Measurements from ENCODE around the gene TSC2.
"Not testable (repeated sequence)": the region's sequence is repeated elsewhere in the genome, so short reads cannot be mapped to it uniquely, and the experiment has no call there.

DNA sequence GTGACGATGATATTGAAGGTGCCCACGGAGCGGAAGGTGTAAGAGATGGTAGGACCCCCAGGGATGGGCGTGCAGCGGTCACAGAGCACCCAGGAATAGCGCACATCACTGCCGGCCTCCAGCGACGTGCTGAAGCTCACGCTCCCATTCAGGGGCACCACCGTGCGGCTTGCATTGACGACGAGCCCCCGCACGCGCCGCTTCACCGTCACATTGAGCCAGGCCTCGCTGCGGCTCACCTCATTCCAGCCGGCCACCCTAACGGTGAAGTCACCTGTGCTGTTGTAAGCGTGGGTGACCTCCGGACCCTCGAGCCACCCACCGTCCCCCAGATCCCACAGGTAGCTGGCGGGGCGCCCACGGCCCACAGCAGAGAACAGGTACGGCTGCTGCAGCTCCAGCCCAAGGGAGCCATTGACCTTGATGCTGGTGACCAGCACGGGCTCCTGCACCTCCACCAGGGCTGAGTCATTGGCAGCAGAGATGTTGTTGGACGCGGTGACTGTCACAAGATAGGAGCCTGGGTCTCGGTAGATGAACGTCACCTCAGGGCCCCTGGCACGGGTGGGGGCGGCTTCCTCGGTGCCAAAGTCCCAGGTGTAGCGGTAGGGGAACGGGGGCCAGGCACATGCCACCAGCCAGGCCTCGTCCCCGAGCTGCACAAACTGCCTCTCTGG is 62.7 kb downstream of the TSC2 start:
- TF ChIP-seq, protein P1, sequence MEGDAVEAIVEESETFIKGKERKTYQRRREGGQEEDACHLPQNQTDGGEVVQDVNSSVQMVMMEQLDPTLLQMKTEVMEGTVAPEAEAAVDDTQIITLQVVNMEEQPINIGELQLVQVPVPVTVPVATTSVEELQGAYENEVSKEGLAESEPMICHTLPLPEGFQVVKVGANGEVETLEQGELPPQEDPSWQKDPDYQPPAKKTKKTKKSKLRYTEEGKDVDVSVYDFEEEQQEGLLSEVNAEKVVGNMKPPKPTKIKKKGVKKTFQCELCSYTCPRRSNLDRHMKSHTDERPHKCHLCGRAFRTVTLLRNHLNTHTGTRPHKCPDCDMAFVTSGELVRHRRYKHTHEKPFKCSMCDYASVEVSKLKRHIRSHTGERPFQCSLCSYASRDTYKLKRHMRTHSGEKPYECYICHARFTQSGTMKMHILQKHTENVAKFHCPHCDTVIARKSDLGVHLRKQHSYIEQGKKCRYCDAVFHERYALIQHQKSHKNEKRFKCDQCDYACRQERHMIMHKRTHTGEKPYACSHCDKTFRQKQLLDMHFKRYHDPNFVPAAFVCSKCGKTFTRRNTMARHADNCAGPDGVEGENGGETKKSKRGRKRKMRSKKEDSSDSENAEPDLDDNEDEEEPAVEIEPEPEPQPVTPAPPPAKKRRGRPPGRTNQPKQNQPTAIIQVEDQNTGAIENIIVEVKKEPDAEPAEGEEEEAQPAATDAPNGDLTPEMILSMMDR (IDR thresholded peaks at IDR 0.05), result not testable (repeated sequence)
- not testable (repeated sequence) for TF ChIP-seq ZFX (IDR thresholded peaks at IDR 0.05; ENCODE audit: borderline replicate concordance)

All from 22Rv1 (cell line).